GM21367 (cell line): ENCODE results near the gene ELMOD3.
A peak's percentile ranks its signal among the peaks of the same experiment; 100 is the strongest.

Experiments used
- ATAC-seq: cut with Tn5 transposase; IDR thresholded peaks from one replicate; pipeline ENCODE4 v1.9.1; 2021; ENCODE audit not compliant: unreplicated experiment

ELMOD3 gene

GRCh38 chr2:85422072-85422457, 67.5 kb downstream of the ELMOD3 start:
- no peak for ATAC-seq

GRCh38 chr2:85423525-85423924, 69.0 kb downstream of the ELMOD3 start:
- ATAC-seq = no peak

GRCh38 chr2:85425588-85425987, 71.0 kb downstream of the ELMOD3 start:
- no peak for ATAC-seq

GRCh38 chr2:85427300-85427835, 72.8 kb downstream of the ELMOD3 start:
- no peak for ATAC-seq

DNA sequence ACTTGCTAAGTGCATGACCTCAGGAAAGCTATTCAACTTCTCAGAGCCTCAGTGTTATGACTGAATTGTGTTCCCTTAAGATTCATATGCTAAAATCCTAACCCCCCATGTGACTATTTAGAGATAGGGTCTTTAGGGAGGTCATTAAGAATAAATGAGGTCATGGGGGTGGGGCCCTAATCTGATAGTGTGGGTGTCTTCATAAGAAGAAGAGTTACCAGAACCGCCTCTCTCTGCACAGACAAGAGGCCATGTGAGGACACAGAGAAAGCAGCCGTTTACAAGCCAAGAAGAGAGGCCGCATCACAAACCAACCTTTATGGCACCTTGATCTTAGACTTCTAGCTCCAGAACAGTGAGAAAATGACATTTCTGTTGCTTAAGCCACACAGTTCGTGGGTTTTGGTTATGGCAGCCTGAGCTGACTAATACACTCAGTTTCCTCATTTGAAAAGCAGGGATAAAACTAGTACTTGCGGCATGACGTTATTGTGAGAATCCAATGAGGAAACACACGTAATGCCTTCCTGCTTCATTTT, 73.8 kb downstream of the ELMOD3 start:
- no peak for ATAC-seq

GRCh38 chr2:85429213-85429923, 74.8 kb downstream of the ELMOD3 start:
- ATAC-seq = no peak

- ATAC-seq = no peak
Measured at GRCh38 chr2:85429924-85430289, 75.3 kb downstream of the ELMOD3 start.

- ATAC-seq = no peak
Measured at GRCh38 chr2:85430752-85431569, 76.4 kb downstream of the ELMOD3 start.

DNA sequence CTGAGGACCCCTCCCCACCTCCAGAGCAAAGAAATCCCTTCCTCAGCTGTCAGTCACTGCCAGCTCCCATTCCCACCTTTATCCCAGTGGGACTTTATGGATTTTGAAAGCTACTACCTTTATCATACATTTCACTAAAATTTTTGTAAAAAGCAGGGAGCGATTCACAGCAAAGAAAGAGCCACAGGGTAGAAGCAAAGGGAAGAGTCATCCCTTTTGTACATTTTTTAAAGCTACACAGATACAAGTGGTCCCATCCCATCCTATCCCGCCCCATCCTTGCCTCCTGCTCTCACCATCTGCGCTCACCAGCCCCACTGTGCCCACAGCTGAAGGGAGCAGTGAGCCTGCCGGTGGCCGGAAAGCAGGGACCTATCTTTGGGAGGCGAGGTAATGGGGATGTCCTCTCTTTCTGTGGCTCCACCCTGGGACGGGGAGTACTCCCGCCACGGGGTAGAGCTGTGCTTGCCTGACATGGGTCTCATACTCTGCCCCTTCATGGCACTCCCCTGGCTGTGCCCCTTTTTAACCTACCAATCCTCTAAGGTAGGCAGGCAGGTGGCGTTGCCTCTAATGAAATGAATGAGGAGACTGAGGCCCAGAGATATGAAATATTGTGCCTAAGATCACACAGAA, 77.1 kb downstream of the ELMOD3 start:
- ATAC-seq = no peak

GRCh38 chr2:85433511-85434089, 79.0 kb downstream of the ELMOD3 start:
- no peak for ATAC-seq

DNA sequence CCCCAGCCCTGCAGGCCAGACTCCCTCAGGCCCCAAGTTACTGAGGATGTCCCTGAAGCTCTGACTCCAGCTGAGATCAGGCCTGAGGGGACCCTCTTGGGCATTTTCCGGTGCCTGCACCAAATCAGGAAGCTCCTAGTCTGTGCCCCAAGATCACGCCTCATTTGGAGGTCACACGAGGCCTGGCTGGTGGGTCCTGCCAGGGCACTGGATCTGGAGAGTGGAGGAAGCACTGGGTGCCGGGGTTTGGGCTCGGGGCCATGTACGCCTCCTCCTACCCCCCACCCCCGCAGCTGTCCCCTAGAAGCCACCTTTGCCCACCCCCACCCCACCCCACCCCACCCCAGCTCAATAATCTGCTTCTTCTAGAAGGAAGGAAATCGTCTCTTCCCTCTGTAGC, 80.1 kb downstream of the ELMOD3 start:
- no peak for ATAC-seq

GRCh38 chr2:85435220-85435958, 80.8 kb downstream of the ELMOD3 start:
- ATAC-seq = no peak

- no peak for ATAC-seq
Measured at GRCh38 chr2:85435981-85436835, 81.6 kb downstream of the ELMOD3 start.

- no peak for ATAC-seq
Measured at GRCh38 chr2:85436836-85437487, 82.4 kb downstream of the ELMOD3 start.

GRCh38 chr2:85437488-85438200, 83.1 kb downstream of the ELMOD3 start:
- ATAC-seq = peak; percentile 79

- ATAC-seq = no peak
Measured at GRCh38 chr2:85438201-85439024, 83.8 kb downstream of the ELMOD3 start.

DNA sequence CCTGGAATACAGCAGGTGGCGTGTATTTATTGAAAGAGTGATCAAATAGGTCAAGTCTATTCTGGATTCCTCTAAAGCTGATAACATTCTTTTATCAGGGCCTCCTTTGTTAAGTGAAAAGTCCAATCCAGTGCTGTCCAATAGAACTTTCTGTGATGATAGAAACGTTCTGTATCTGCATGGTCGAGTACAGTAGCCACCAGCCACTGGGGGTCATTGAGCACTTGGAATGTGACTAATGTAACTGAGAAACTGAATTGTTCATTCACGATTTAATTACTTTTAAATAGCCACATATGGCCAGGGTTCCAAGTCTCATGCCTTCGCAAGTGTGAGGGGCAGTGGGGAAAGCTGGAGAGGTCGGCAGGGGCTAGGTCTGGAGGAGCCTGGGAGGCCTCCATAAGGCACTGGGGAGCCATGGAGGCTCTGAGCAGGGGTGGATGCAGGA, 84.5 kb downstream of the ELMOD3 start:
- ATAC-seq = no peak
